ENCODE results near the gene SAMD7.

Gene SAMD7

DNA sequence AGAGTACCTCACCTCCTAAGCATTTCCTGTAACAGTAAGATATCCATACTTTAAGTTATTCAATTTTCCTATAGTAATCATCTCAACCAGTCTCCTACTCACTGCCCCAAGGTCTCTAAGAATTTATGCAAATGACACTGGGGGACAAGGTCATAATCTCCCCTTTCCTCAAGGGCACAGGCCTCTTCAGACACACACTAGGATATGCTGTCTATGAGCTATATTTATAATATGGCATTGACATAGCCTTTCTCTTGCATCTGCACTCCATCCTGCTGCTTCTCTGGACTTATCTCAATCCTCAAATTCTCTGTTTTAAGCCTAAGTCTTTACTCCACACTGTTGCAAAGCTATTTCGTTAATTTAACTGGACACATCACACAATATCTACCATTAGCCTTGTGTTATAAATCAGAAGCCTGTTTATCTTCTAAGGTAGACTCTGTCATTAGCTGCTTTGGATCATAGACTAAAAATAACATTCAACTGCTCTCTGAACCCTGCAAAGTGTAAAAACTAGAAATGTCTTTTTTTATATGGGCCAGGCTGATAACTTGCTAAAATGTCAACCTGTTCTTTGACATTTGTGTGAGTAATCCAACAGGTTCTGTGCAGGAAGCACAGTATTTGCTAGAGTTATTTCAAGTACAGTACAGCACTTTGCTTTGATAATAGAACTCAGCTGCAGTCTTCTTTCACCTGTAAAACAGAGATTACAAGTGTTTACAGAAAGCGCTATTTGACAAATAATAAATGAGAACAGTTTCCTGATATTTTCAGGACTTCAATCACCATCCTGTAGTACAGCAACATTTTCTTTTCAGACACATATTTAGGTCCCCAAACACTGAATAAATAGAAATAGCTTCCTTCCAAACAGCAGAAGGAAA lies 37.4 kb downstream of the SAMD7 start:
- Histone ChIP-seq H3K4me3 (ENCODE audit: low read depth, low read length, poor library complexity, severe bottlenecking) (no peak overlapping the region), H3K27me3 (ENCODE audit: insufficient read depth, low read length) (no peaks in the 10 kb centered on the region), H3K9me3 (ENCODE audit: low read length) (no peaks in the 10 kb centered on the region), H3K4me2 (ENCODE audit: low read length) (peak overlapping the region; percentile 32), H4K20me1 (ENCODE audit: insufficient read depth, low read length) (no peaks in the 10 kb centered on the region), H3K79me2 (ENCODE audit: insufficient read depth, low read length) (no peaks in the 10 kb centered on the region), H2AFZ (ENCODE audit: low read length) (no peak overlapping the region), H3K9me2 (ENCODE audit: low read depth, low read length) (no peaks in the 10 kb centered on the region), H3F3A (ENCODE audit: insufficient read depth, low read length) (peaks cover 14% of the 10 kb centered on the region), H3K9ac (ENCODE audit: low read length) (peak overlapping the region; percentile 38), H3K36me3 (ENCODE audit: insufficient read depth, low read length) (peaks cover 7% of the 10 kb centered on the region), H3K4me1 (ENCODE audit: insufficient read depth, low read length, severe bottlenecking) (peaks cover 80% of the 10 kb centered on the region), H3K27ac (ENCODE audit: low read depth, low read length, poor library complexity, severe bottlenecking) (peak overlapping the region; percentile 95)
- TF ChIP-seq EZH2 (IDR thresholded peaks at IDR 0.05; ENCODE audit: borderline replicate concordance, low read length), result no peak
- TF ChIP-seq CTCF (IDR thresholded peaks at IDR 0.05; ENCODE audit: low read length), result no peak

DNA sequence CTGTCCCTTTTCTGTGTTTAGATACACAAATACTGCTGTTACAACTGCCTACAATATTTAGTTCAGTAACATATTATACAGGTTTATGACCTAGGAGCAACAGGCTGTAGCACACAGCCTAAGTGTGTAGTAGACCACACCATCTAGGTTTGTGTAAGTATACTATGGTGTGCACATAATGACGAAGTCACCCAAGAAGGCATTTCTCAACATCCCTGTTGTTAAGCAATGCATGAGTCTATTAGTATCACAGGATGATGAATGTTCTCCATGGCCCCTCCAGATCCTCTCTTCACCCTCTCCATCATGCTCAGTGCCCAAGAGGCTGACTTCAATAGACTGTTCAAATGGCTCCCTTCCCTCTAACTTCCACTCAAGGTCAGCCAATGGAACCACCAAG lies 40.7 kb downstream of the SAMD7 start:
- Histone ChIP-seq H3K4me2 (ENCODE audit: low read length) (no peak overlapping the region), H3F3A (ENCODE audit: insufficient read depth, low read length) (peaks cover 5% of the 10 kb centered on the region; the same call in 1 of the 2 replicates), H3K4me3 (ENCODE audit: low read depth, low read length, poor library complexity, severe bottlenecking) (no peak overlapping the region), H3K27ac (ENCODE audit: low read depth, low read length, poor library complexity, severe bottlenecking) (peak overlapping the region; percentile 21), H4K20me1 (ENCODE audit: insufficient read depth, low read length) (no peaks in the 10 kb centered on the region), H3K4me1 (ENCODE audit: insufficient read depth, low read length, severe bottlenecking) (peaks cover 70% of the 10 kb centered on the region), H3K9ac (ENCODE audit: low read length) (no peak overlapping the region), H3K79me2 (ENCODE audit: insufficient read depth, low read length) (no peaks in the 10 kb centered on the region), H3K27me3 (ENCODE audit: insufficient read depth, low read length) (no peaks in the 10 kb centered on the region), H3K36me3 (ENCODE audit: insufficient read depth, low read length) (no peaks in the 10 kb centered on the region; the same call in 1 of the 2 replicates), H3K9me2 (ENCODE audit: low read depth, low read length) (no peaks in the 10 kb centered on the region), H3K9me3 (ENCODE audit: low read length) (no peaks in the 10 kb centered on the region), H2AFZ (ENCODE audit: low read length) (no peak overlapping the region)
- no peak for TF ChIP-seq CTCF (IDR thresholded peaks at IDR 0.05; ENCODE audit: low read length)
- TF ChIP-seq EZH2 (IDR thresholded peaks at IDR 0.05; ENCODE audit: borderline replicate concordance, low read length), result no peak

GRCh38 chr3:169953462-169954141 lies 42.2 kb downstream of the SAMD7 start:
- peak overlapping the region; percentile 60 for H3K4me2 ChIP-seq (ENCODE audit: low read length)

More at GRCh38 chr3:169953462-169954141, 42.2 kb downstream of the SAMD7 start:
- Histone ChIP-seq H3K4me1 (ENCODE audit: insufficient read depth, low read length, severe bottlenecking) (peaks cover 63% of the 10 kb centered on the region), H3K36me3 (ENCODE audit: insufficient read depth, low read length) (no peaks in the 10 kb centered on the region; the same call in 1 of the 2 replicates), H2AFZ (ENCODE audit: low read length) (no peak overlapping the region; the same call in 1 of the 2 replicates), H3K27me3 (ENCODE audit: insufficient read depth, low read length) (no peaks in the 10 kb centered on the region), H4K20me1 (ENCODE audit: insufficient read depth, low read length) (no peaks in the 10 kb centered on the region), H3K4me3 (ENCODE audit: low read depth, low read length, poor library complexity, severe bottlenecking) (peak overlapping the region; percentile 35), H3K79me2 (ENCODE audit: insufficient read depth, low read length) (no peaks in the 10 kb centered on the region), H3K9ac (ENCODE audit: low read length) (peak overlapping the region; percentile 61), H3K9me3 (ENCODE audit: low read length) (no peaks in the 10 kb centered on the region), H3K9me2 (ENCODE audit: low read depth, low read length) (no peaks in the 10 kb centered on the region), H3F3A (ENCODE audit: insufficient read depth, low read length) (no peaks in the 10 kb centered on the region; the same call in 1 of the 2 replicates), H3K27ac (ENCODE audit: low read depth, low read length, poor library complexity, severe bottlenecking) (peak overlapping the region; percentile 93)
- no peak for TF ChIP-seq EZH2 (IDR thresholded peaks at IDR 0.05; ENCODE audit: borderline replicate concordance, low read length)
- no peak for TF ChIP-seq CTCF (IDR thresholded peaks at IDR 0.05; ENCODE audit: low read length)

All from OCI-LY1 (cell line).